Stimulated activated CD8-positive, alpha-beta memory T cell treated with anti-CD3 and anti-CD28 coated beads, Interleukin-15, amount 100 ng/mL, for 4 hours (primary cell): Measurements from ENCODE around the gene MAD1L1.

Source experiments
- DNase-seq, 2 donors: peaks; one replicate each; pipeline ENCODE4 v3.0.0-alpha.2; 2020; ENCODE audit warnings: low read depth in 2 of 2

The MAD1L1 gene

DNA sequence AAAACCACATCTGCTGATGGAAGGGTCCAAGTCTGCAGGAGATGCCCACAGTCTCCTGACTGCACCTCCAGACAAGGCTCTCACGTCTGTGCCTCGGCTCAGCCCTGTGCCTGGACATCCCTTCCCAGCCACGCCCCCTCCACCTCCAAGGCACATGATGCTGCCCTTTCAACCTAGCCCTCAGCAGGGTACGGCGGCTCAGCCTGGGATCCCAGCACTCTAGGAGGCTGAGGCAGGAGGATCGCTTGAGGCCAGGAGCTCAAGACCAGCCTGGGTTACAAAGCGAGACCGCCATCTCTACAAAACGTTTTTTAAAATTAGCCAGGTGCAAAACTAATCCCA is 14.3 kb downstream of the MAD1L1 start:
- DNase-seq = no peak

GRCh38 chr7:2217716-2218443 is 14.9 kb downstream of the MAD1L1 start:
- DNase-seq = no peak

GRCh38 chr7:2217206-2217605 is 15.5 kb downstream of the MAD1L1 start:
- DNase-seq = no peak

DNA sequence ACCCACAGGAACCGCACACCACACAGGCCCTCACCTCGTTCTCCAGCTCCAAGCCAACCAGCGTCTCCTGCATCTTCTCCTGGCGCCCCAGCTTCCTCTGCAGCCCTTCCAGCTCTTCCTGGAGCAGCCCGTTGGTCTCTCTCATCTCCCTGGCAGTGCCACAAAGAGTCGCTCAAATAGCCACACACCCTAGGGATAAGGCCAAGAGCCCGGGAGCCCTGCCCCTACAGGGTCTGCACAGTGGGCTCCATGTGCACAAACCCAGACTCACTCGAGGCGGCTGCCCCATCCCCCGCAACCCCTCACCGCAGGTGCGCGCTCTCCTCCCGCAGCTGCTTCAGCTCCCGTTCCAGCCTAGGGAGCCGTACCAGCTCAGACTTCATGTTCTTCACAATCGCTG is 16.9 kb downstream of the MAD1L1 start:
- no peak for DNase-seq

GRCh38 chr7:2214636-2215035 is 18.1 kb downstream of the MAD1L1 start:
- no peak for DNase-seq

- no peak for DNase-seq
Measured at GRCh38 chr7:2213551-2214215, 19.1 kb downstream of the MAD1L1 start.

GRCh38 chr7:2212906-2213305 is 19.8 kb downstream of the MAD1L1 start:
- DNase-seq = no peak

- DNase-seq = no peak
Measured at GRCh38 chr7:2211926-2212325, 20.8 kb downstream of the MAD1L1 start.

- no peak for DNase-seq
Measured at GRCh38 chr7:2211259-2211880, 21.4 kb downstream of the MAD1L1 start.

DNA sequence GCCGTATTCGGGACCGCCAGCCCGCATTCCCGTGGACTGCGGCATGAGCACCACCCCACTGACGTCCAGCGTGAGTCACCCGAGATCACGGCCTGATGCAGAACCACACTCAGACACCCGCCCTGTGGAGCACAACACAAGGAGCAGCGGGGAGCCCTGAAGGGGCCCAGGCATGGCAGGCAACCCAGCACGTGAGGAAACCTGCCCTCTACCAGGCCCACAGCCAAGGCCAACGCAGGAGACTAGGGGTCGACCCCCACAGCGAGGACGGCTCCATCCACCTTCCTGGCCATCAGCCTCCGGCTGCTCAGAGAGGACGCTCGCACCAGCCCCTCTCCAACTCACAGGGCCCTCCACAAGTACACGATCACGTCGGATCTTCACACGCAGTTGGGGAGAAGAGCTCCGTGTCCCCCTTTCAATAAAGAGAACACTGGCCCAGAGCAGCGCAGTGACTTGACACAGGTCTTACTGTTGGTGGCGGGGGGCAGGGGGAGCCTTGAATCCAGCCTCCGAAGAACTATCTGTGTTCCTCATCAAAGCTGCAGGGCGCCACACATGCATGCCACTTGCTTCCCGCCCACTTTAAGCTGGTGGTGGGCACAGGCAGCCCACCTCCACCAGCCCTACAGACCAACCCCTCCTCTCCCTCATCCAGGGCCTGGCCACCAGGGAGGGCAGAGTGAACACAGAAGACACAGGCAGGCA is 22.0 kb downstream of the MAD1L1 start:
- DNase-seq = no peak

GRCh38 chr7:2209961-2210323 is 22.8 kb downstream of the MAD1L1 start:
- DNase-seq = no peak

- DNase-seq = no peak
Measured at GRCh38 chr7:2209146-2209960, 23.4 kb downstream of the MAD1L1 start.

DNA sequence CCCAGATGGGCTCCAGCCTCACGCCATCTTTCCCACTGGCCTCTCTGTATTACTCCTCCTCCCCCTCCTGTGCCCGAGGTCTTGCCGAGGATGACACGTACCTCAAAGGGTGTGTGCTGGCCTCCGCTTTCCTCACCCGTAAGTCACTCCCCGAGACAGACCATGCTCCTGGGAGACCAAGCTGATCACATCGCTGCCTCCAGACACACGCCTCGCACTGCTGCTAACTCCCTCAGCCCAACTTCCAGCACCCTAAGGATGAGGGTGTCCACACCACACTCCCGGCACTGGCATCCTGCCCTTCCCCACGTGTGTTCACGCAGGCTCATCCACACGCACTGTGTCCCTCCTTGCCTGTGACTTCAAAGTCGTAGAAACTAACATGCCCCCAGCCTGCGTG is 24.0 kb downstream of the MAD1L1 start:
- DNase-seq = no peak

- DNase-seq = no peak
Measured at GRCh38 chr7:2205036-2205780, 27.5 kb downstream of the MAD1L1 start.

DNA sequence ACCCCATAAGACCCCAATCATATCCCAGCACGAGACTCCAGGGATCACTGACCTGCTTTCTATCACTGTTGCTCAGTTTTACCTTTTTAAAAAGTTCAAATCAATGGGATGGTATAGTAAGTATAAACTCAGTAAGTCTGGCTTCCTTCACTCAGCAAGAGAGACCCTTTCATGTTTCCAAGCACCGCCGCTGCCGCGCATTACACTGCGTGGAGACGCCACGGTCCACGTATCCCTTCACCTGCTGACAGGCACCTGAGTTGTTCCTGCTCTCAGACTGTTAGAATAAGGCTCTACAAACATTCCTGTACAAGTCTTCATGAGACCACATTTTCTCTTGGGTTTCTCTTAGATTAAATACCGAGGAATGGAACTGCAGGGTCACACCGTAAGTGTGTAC is 28.3 kb downstream of the MAD1L1 start:
- DNase-seq = no peak

GRCh38 chr7:2203766-2204300 is 28.9 kb downstream of the MAD1L1 start:
- DNase-seq = no peak

- DNase-seq = no peak
Measured at GRCh38 chr7:2202901-2203765, 29.6 kb downstream of the MAD1L1 start.

DNA sequence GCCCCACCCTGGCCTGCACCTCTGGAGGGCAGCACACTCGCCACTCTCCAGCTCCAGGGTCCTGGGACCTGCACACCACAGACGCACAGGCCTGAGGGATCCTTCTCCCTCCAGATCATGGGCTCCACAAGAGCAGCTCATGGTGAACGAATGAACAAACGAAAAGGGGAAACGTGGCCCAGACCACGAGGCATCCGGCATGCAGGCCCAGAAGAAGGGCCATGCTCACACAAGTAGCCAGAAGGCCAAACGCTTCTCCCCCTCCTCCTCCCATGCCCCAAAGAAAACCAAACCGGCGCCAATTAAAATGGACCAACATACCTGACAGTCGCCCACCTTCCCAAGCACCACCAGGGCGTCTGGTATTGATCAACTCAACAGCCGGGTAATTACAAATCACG is 30.4 kb downstream of the MAD1L1 start:
- DNase-seq = no peak

GRCh38 chr7:2201686-2202360 is 30.9 kb downstream of the MAD1L1 start:
- no peak for DNase-seq
